IPS-18a (cell line): ENCODE measurements around the gene LZTS3.
"Not testable (repeated sequence)": the region's sequence is repeated elsewhere in the genome, so short reads cannot be mapped to it uniquely, and the experiment has no call there.

Experiments used
- H3K27ac ChIP-seq: one replicate; pipeline ENCODE4 v1.5.1; 2013; ENCODE audit warnings: low read length
- H3K27me3 ChIP-seq: one replicate; pipeline ENCODE4 v1.6.1; 2013; ENCODE audit warnings: mild to moderate bottlenecking, low read length; ENCODE audit not compliant: control insufficient read depth, insufficient read depth
- H3K36me3 ChIP-seq: one replicate; pipeline ENCODE4 v1.6.1; 2013; ENCODE audit warnings: low read depth, low read length; ENCODE audit not compliant: control insufficient read depth
- H3K4me1 ChIP-seq: one replicate; pipeline ENCODE4 v1.6.1; 2013; ENCODE audit warnings: low read depth, low read length; ENCODE audit not compliant: control insufficient read depth
- H3K4me3 ChIP-seq: one replicate; pipeline ENCODE4 v1.5.1; 2013; ENCODE audit warnings: low read length
- H3K9ac ChIP-seq: one replicate; pipeline ENCODE4 v1.6.1; 2013; ENCODE audit warnings: mild to moderate bottlenecking, low read length, moderate library complexity
- H3K9me3 ChIP-seq: one replicate; pipeline ENCODE4 v1.6.1; 2013; ENCODE audit warnings: low read depth, low read length; ENCODE audit not compliant: control insufficient read depth

The LZTS3 gene

DNA sequence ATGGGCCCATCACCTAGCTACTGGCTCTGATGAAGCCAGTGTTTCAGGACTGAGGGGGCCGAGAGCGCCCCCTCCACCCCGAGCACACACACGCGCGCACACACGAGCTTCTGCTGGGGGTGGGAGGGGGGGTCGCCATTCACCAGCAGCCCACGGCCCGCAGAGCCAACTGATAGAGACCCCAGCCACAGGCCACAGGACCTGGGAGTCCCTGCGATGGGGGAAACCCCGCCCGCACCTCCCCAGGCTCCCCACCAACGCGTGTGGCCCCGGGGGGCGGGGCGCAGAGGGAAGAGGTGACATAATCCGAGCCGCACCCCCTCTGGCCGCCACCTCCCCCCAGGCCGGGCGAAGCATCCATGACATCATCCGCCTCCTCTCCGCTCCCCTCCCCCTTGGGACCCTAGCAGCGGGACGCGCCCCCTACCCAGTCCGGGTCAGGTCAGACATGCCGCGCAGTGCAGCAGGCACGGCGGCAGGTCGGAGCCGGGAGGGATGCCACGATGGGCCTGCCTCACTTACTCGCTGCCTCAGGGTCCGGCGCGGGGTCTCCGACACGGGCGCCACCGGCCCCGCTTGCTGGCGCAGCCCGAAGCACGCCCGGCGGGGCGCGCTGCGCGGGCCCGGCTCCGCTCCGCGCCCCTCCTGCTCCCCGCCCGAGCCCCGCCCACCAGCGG, at the start of gene LZTS3:
Gene LZTS3, minus strand, starts transcription at position 617 of the 677 bp plus-strand sequence. CDS start 6,386 bp downstream, outside the sequence.
- H3K4me3 ChIP-seq = peak within 1 kb of the TSS; percentile 85
- H3K27ac ChIP-seq = peak within 1 kb of the TSS; percentile 45

DNA sequence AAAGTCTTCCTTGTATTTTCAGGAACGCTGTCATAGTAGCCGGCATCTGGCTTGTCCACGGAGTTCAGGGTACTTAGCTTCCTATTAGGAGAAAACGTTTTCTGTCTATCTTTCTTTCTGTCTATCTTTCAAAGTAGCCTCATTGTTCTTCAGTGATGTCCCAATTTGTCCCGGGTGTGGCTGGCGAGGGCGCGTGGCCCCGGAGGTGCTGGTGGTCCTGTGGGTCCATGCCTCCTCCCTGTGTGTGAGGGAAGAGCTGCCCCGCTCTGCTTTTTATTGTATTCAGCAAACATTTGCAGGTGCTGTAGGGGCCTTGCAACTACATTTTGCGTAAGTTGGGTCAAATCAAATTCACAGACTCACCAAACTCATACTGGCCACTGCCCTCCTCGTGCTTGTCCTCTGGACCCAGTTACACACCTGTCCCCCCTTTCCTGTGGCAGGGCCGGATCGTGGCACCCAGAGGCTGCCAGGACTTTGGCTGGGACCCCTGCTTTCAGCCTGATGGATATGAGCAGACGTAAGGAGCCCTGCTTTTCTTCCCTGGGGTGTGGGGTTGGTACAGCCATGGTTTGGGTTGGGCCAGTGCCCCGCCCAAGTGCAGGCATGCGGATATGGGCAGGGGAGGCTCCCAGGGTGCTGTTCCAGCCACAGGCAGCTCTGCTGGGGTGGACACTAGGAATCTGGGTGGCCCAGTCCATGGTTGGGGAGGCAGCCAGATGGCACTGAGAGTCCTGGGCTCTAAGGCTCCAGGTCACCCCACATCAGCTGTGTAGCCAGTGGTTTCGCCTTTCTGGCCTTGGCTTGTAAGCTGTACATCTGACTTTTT, 48.3 kb upstream of the LZTS3 start:
- Histone ChIP-seq H3K27ac (no peak overlapping the region), H3K4me1 (no peaks in the 10 kb centered on the region), H3K36me3 (peaks cover 12% of the 10 kb centered on the region), H3K9ac (no peak overlapping the region), H3K4me3 (no peak overlapping the region), H3K27me3 (no peaks in the 10 kb centered on the region), H3K9me3 (no peaks in the 10 kb centered on the region)

More for the DNA sequence above, at the start of gene LZTS3:
- H3K27me3 ChIP-seq = peaks cover 5% of the 10 kb centered on the region
- peaks cover 17% of the 10 kb centered on the region for H3K4me1 ChIP-seq
- H3K9me3 ChIP-seq = no peaks in the 10 kb centered on the region
- H3K9ac ChIP-seq = peak within 1 kb of the TSS; percentile 76
- H3K36me3 ChIP-seq = no peaks in the 10 kb centered on the region

DNA sequence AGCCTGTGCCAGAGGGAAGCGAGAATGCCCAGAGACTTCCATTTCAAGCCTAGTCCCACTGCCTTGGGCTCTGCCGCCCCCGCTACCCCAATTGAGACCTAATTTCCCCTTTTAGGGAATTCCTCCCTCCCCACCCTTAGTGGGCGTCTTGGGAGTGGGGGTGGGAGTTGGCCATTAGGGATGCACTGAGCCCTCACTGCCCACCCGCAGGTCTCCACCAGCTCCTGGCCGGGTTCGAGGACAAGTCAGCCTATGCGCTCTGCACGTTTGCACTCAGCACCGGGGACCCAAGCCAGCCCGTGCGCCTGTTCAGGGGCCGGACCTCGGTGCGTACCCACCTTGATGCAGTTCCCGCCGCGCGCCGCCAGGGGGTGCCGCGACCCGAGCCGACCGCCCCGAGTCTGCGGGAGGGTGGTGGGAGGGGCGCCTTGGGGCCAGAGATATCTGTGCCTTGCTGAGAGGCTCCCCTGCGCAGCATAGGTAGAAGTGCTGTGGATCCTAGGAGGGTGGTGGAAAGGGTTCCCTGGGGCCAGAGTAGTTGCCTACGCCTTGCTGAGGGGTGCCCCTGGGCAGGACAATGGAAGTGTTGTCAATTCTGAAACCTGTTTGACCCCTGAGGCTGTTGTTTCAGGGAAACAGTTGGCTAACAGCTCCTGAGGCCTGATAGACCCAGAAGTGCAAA, 45.1 kb upstream of the LZTS3 start:
- Histone ChIP-seq H3K9me3 (no peaks in the 10 kb centered on the region), H3K27me3 (no peaks in the 10 kb centered on the region), H3K27ac (no peak overlapping the region), H3K4me3 (no peak overlapping the region), H3K36me3 (peaks cover 24% of the 10 kb centered on the region), H3K4me1 (no peaks in the 10 kb centered on the region), H3K9ac (no peak overlapping the region)

DNA sequence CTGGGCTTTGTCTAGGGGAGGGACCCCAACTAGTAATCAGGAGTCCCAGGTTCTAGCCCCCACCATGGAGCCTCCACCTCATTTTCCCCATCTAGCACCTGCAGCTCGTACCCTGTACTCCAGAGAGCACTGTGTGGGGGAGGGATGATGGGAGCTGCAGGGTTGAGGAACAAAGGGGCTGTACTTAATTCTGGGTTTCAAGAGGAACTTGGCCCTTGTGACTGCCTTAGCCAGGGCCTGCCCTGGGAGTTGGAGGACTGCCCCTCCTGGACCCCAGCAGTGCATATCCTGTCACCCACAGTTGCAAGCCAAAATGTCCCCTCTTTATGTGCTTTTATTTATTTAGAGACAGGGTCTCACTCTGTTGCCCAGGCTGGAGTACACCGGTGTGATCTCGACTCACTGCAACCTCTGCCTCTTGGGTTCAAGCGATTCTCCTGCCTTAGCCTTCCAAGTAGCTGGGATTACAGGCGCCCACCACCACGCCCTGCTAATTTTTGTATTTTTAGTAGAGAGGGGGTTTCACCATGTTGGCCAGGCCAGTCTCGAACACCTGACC, 42.1 kb upstream of the LZTS3 start:
- not testable (repeated sequence) for H3K9me3 ChIP-seq, H3K4me1 ChIP-seq, H3K27me3 ChIP-seq, H3K27ac ChIP-seq, H3K9ac ChIP-seq, H3K4me3 ChIP-seq
- peaks cover 22% of the 10 kb centered on the region for H3K36me3 ChIP-seq

DNA sequence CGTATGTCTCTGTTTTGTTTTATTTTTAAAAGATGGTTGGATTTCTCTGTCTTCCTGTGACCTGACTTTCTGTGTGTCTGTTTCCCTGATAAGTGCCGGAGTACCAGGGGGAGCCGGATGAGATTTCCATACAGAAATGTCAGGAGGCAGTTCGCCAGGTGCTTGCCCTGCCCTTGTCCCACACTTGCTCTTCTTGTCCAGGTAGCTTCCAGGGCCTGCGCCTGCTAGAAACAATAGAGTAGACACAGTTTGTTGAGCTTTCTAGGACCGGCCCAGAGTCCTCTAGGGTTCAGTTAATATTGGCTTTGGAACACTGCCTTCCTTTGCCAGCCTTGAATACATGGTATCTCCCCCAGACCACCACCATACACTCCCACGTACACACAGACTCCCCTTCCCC, 39.9 kb upstream of the LZTS3 start:
- H3K27ac ChIP-seq = no peak overlapping the region
- peaks cover 17% of the 10 kb centered on the region for H3K36me3 ChIP-seq
- no peak overlapping the region for H3K4me3 ChIP-seq
- no peak overlapping the region for H3K9ac ChIP-seq
- H3K27me3 ChIP-seq = no peaks in the 10 kb centered on the region
- no peaks in the 10 kb centered on the region for H3K4me1 ChIP-seq
- no peaks in the 10 kb centered on the region for H3K9me3 ChIP-seq

DNA sequence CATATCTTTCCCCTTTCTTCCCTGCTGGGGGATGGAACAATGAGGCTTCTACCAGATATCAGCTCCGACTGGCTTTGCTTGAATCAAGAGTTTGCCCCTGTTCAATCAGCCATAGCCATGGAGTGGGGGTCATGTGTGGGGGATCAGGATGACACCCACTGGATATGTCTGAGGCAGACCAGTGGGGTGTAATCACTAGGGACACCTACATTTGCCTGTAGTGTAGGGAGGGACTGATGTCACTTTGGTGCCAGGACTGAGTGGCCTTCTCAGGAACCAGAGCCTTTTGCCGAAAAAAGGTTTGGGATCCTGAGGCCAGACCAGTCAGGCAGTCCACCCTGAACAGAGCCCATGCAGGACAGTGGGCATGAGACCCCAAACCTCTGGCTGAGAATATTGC, 37.0 kb upstream of the LZTS3 start:
- H3K4me3 ChIP-seq = peak overlapping the region; percentile 97
- peaks cover 11% of the 10 kb centered on the region for H3K36me3 ChIP-seq
- no peaks in the 10 kb centered on the region for H3K4me1 ChIP-seq
- no peaks in the 10 kb centered on the region for H3K9me3 ChIP-seq
- peak overlapping the region; percentile 24 for H3K27ac ChIP-seq
- H3K9ac ChIP-seq = peak overlapping the region; percentile 79
- H3K27me3 ChIP-seq = no peaks in the 10 kb centered on the region

DNA sequence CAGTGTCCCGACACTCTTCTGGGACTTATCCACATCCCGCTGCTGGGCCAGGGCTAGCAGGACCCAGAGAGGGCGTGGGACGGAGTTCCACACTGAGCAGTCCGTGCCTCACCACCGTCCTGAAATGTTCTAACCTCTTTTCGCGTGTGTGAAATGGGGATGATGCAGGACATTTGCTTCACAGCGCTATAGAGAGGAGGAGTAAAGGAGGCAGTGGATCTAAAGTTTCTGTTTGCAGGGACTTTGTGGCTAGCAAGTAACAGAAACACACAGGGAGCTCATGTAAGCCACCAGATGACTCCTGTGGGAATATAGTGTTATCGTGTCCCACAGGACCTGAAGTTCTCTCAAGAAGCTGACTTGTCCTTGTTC, 36.6 kb upstream of the LZTS3 start:
- no peaks in the 10 kb centered on the region for H3K9me3 ChIP-seq
- H3K4me3 ChIP-seq = peak overlapping the region; percentile 97
- no peaks in the 10 kb centered on the region for H3K27me3 ChIP-seq
- H3K27ac ChIP-seq = peak overlapping the region; percentile 24
- H3K36me3 ChIP-seq = peaks cover 10% of the 10 kb centered on the region
- H3K4me1 ChIP-seq = no peaks in the 10 kb centered on the region
- H3K9ac ChIP-seq = peak overlapping the region; percentile 79

DNA sequence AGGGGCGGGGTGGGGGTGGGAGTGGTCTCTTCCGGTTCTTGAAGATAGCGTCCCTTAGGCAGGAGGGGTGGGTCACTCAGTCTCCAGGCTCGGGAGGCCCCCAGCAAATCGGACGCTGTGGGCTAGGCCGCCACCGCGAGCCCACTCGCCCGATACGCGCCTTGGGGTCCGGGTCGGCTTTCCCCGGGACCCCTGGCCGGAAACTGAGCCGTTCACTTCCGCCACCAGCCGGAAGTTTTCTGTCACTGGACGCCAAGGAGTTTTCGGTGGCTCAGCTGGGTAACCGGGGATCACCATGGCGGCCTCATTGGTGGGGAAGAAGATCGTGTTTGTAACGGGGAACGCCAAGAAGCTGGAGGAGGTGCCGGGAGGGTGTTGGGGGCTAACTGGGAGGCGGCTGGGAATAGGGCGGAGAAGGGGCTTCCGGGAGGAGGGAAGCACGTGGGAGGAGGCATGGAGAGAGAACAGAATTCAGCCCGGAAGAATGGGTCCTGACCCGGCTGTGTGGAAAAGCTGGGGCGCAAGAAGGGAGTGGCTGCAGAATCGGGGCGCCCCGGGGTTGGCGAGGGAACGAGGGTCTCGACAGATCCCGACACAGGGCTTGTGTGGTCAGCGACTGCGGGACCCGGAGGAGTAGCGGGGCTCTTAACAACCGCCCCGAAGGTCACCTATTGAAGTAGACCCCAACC, 36.1 kb upstream of the LZTS3 start, which contains the start of gene ITPA:
Gene ITPA, plus strand, starts transcription at position 242 of the 689 bp plus-strand sequence. Its CDS starts 54 bp downstream, at position 296.
- H3K9ac ChIP-seq = peak within 1 kb of the TSS; percentile 79
- H3K27ac ChIP-seq = peak within 1 kb of the TSS; percentile 24
- no peaks in the 10 kb centered on the region for H3K9me3 ChIP-seq
- H3K4me3 ChIP-seq = peak within 1 kb of the TSS; percentile 97
- H3K27me3 ChIP-seq = no peaks in the 10 kb centered on the region
- H3K4me1 ChIP-seq = no peaks in the 10 kb centered on the region
- peaks cover 10% of the 10 kb centered on the region for H3K36me3 ChIP-seq

DNA sequence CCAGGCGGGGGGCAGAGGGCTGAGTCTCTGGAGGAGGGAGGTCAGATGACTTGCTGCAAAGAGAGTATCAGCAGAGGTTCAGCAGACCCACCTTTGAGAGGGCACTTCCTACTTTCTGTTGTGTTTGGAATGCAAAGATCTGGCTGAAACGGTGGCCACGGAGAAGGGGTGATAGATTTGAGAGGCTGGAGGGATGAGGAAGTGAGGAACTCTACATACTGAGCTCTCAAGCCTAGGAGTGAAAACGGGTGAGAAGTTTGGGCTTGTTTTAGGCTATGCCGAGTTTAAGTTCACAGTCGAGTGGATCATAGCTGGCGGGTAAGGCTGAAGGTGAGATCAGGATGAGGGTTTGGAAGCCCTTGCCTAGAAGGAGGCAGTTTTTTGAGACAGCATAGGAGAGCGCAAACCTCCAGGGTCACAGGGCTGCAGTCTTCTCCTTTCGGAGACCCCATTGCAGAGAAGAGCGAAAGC, 35.5 kb upstream of the LZTS3 start:
- Histone ChIP-seq H3K36me3 (peaks cover 6% of the 10 kb centered on the region), H3K27ac (no peak overlapping the region), H3K27me3 (no peaks in the 10 kb centered on the region), H3K4me3 (peak overlapping the region; percentile 97), H3K9me3 (no peaks in the 10 kb centered on the region), H3K9ac (peak overlapping the region; percentile 79), H3K4me1 (no peaks in the 10 kb centered on the region)

DNA sequence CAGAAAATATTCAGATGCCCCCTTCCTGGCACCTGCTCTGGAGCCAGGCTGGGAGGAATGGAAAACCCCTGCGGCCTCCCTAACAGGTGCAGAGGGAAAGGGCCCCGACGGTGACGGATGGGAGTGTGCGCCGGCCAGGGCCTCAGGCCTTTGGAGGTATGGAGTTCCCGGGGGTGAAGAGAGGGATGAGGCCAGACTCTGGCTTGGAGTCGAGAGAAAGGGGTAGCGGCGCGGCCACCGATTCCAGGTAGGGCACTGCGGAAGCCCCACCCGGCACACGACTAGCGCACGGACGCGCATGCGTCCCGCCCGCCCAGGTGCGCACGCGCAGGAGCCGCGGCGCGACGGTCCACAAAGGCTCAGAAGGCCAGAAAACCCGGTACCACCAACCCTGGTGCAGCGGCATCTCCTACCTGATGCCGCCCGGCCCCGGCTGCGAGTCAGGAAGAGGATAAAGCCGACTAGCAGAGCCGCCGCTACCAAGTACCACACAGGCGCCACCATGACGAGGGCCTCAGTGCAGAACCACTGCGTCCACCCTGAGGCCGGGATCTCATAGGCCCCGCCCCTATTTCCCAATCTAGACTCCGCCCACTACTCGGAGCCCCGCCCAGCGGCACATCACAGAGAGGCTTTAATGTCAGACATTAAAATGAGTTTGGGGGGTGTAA, 30.9 kb upstream of the LZTS3 start, which contains the start of gene DDRGK1:
Gene DDRGK1, minus strand, starts transcription at position 559 of the 671 bp plus-strand sequence. Its CDS starts 55 bp downstream, at position 504.
- H3K27me3 ChIP-seq = no peaks in the 10 kb centered on the region
- H3K9ac ChIP-seq = peak within 1 kb of the TSS; percentile 86
- H3K4me1 ChIP-seq = no peaks in the 10 kb centered on the region
- H3K36me3 ChIP-seq = peaks cover 18% of the 10 kb centered on the region
- H3K9me3 ChIP-seq = no peaks in the 10 kb centered on the region
- H3K27ac ChIP-seq = peak within 1 kb of the TSS; percentile 81
- H3K4me3 ChIP-seq = peak within 1 kb of the TSS; percentile 95
